ENCODE data around the gene DOC2B.
"Not testable (repeated sequence)": the region's sequence is repeated elsewhere in the genome, so short reads cannot be mapped to it uniquely, and the experiment has no call there.

DOC2B gene

DNA sequence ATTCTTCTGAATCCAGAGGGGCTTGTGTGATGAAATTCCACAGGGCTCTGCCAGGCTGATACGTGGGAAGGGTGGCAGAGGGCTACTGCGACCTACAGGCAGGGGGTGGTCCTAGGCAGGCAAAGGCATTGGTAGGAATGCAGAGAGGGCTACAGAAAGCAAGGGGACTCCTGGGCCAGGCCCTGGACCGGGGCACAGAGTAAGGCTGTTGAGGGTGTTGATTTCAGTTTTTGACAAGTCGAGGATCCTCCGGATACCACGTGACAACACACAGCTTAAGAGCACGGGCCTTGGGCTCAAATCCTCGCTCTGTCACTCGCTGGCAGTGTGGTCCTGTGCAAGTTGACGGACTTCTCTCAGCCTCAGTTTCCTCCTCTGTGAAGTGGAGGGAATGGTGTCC, 19.1 kb upstream of the DOC2B start:
- no peak for TF ChIP-seq CTCF (IDR thresholded peaks at IDR 0.05)
- H3K27ac ChIP-seq, result no peak overlapping the region
- intact Hi-C loops (cut with DNase I; ENCODE audit: low total_unique reads), result no loop called here

DNA sequence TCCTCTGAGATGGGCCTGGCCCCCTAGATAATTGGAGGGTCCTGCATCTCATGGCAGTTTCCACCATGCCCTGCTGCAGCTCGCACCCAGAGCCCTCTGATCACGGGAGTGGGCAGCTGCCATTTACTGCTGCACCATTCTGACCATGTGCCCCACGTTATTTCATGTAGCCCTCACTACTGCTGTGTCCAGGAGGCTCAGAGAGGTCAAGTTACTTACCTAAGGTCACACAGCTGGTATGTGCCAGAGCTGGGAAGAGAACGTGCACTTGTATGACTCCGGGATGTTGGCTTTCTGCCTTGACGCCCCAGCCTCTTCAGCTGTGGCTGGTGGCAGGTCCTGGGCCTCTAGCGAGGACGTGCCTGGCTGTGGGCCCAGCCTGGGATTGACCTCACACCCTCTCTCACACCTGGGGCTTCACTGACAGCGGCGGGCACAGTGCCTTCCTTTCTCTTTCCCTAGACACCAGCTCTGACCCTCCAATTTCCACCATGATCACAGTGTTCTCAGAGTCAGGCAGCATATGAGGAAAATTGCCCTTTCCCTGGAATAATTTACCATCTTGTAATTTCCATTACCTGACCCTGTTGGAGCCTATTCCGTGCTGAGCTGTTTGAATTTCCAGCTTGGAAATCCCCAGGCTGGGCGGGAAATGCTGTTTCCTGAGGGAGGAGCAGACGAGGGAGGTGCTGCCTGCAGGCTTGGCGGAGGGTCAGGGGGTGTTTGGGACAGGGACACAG, 18.5 kb upstream of the DOC2B start:
- no peaks in the 10 kb centered on the region for H3K9me3 ChIP-seq
- no peak for TF ChIP-seq CTCF (IDR thresholded peaks at IDR 0.05)
- DNase-seq, result no peak
- H3K27ac ChIP-seq, result no peak overlapping the region
- H3K36me3 ChIP-seq, result no peaks in the 10 kb centered on the region
- H3K4me1 ChIP-seq, result peaks cover 0 to 10% (median 0%) of the 10 kb centered on the region in 4 donors
- intact Hi-C loops (cut with DNase I; ENCODE audit: low total_unique reads), result no loop called here
- no peak overlapping the region for H3K4me3 ChIP-seq
- peaks cover 0 to 37% of the 10 kb centered on the region in 2 donors for H3K27me3 ChIP-seq

More for the DNA sequence above, 19.1 kb upstream of the DOC2B start:
- peaks cover 0 to 41% of the 10 kb centered on the region in 2 donors for H3K27me3 ChIP-seq
- no peaks in the 10 kb centered on the region for H3K36me3 ChIP-seq
- no peaks in the 10 kb centered on the region for H3K9me3 ChIP-seq
- DNase-seq, result no peak
- H3K4me1 ChIP-seq, result peaks cover 0 to 10% (median 0%) of the 10 kb centered on the region in 4 donors
- no peak overlapping the region for H3K4me3 ChIP-seq

DNA sequence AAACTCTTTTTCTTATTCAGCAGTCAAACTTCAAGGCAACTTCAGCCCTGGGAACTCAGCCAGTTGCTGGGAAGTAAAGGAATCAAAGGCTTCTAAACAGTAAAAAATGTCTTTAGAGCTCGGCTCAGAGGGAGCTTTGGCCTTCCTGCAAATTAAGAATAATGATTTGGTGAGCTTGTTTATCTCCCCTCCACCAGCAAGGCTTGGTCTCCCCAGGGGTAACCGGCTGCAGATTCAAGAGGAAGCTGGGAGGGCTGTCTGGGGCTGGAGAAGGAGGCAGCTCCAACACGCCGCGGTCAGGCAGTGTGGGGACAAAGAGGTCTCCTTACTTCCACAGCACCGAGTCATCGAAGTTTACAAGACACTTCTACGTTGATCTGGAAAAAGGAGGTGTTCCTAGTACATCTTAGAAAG, 17.7 kb upstream of the DOC2B start:
- no peak for TF ChIP-seq CTCF (IDR thresholded peaks at IDR 0.05)
- DNase-seq, result no peak
- no peak overlapping the region for H3K27ac ChIP-seq
- intact Hi-C loops (cut with DNase I; ENCODE audit: low total_unique reads), result no loop called here
- H3K4me3 ChIP-seq, result no peak overlapping the region
- peaks cover 0 to 39% of the 10 kb centered on the region in 2 donors for H3K27me3 ChIP-seq
- H3K36me3 ChIP-seq, result no peaks in the 10 kb centered on the region
- peaks cover 0 to 10% (median 0%) of the 10 kb centered on the region in 4 donors for H3K4me1 ChIP-seq
- H3K9me3 ChIP-seq, result no peaks in the 10 kb centered on the region

- Histone ChIP-seq H3K27me3 (peaks cover 0 to 43% of the 10 kb centered on the region in 2 donors), H3K4me1 (peaks cover 0 to 10% (median 0%) of the 10 kb centered on the region in 4 donors)
- H3K36me3 ChIP-seq; DNase-seq; H3K4me3 ChIP-seq; H3K27ac ChIP-seq; intact Hi-C loops (cut with DNase I; ENCODE audit: low total_unique reads); H3K9me3 ChIP-seq: not testable (repeated sequence)
Measured at GRCh38 chr17:198225-198624, 16.8 kb upstream of the DOC2B start.

GRCh38 chr17:197352-197751, 15.9 kb upstream of the DOC2B start:
- intact Hi-C loops (cut with DNase I; ENCODE audit: low total_unique reads), result no loop called here
- no peak for TF ChIP-seq CTCF (IDR thresholded peaks at IDR 0.05)
- H3K27ac ChIP-seq, result no peak overlapping the region
- no peaks in the 10 kb centered on the region for H3K9me3 ChIP-seq
- peaks cover 0 to 48% of the 10 kb centered on the region in 2 donors for H3K27me3 ChIP-seq
- peaks cover 0 to 10% (median 0%) of the 10 kb centered on the region in 4 donors for H3K4me1 ChIP-seq
- H3K4me3 ChIP-seq, result no peak overlapping the region
- DNase-seq, result no peak
- no peaks in the 10 kb centered on the region for H3K36me3 ChIP-seq

DNA sequence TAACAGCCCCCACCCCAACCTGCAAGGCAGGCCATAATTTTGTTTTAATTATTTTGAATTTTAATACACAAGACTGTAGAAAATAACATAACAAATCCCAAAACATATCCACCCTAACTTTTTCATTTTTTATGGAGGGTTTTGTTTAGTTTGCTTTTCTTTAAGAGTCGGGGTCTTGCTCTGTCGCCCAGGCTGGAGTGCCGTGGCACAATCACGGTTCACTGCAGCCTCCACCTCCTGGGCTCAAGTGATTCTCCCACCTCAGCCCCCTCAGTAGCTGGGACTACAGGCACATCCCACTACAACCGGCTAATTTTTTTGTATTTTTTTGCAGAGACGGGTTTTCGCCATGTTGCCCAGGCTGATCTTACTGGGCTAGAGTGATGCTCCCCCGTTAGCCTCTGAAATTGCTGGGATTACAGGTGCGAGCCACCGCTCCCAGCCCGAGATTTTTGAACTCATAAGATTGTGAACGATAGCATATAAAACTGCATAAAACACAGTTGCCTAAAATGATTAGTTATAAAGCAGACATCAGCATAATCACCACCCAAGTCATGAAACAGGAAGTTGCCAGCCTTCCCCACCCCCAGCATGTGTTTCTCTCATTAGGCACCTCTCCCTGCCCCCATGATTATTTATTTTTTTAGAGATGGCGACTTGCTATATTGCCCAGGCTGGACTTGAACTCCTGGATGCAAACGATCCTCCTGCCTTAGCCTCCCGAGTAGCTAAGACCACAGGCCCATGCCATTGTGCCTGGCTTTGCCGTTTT, 13.6 kb upstream of the DOC2B start:
- no peaks in the 10 kb centered on the region for H3K9me3 ChIP-seq
- no peak overlapping the region for H3K4me3 ChIP-seq
- H3K27me3 ChIP-seq, result peaks cover 0 to 41% of the 10 kb centered on the region in 2 donors
- H3K27ac ChIP-seq, result no peak overlapping the region
- no peak for TF ChIP-seq CTCF (IDR thresholded peaks at IDR 0.05)
- H3K36me3 ChIP-seq, result no peaks in the 10 kb centered on the region
- intact Hi-C loops (cut with DNase I; ENCODE audit: low total_unique reads), result no loop called here
- peaks cover 0 to 7% (median 0%) of the 10 kb centered on the region in 4 donors for H3K4me1 ChIP-seq
- no peak for DNase-seq
